IMR-90 (cell line): ENCODE results near the gene CEMIP2.

Source experiments
- CEBPB ChIP-seq: IDR thresholded peaks from 2 replicates; pipeline ENCODE4 v1.6.1; 2012; ENCODE audit warnings: low read depth, low read length, improper control_type of control experiment
- CHD1 ChIP-seq: IDR thresholded peaks from 2 replicates; pipeline ENCODE4 v1.6.1; 2012; ENCODE audit warnings: low read depth, low read length, improper control_type of control experiment
- MAFK ChIP-seq: IDR thresholded peaks from 2 replicates; pipeline ENCODE4 v1.6.1; 2012; ENCODE audit warnings: low read depth, low read length, improper control_type of control experiment
- NFE2L2 ChIP-seq: fragments of 150-350 bp; IDR thresholded peaks from 2 replicates; pipeline ENCODE4 v1.6.1; 2016; ENCODE audit warnings: low read depth, mild to moderate bottlenecking, low read length
- RAD21 ChIP-seq: IDR thresholded peaks from 2 replicates; pipeline ENCODE4 v1.6.1; 2012; ENCODE audit warnings: low read length, improper control_type of control experiment
- RCOR1 ChIP-seq: IDR thresholded peaks from 2 replicates; pipeline ENCODE4 v1.6.1; 2012; ENCODE audit warnings: mild to moderate bottlenecking, low read length, improper control_type of control experiment; ENCODE audit not compliant: insufficient replicate concordance
- RFX5 ChIP-seq: IDR thresholded peaks from 2 replicates; pipeline ENCODE4 v1.8.0; 2012; ENCODE audit warnings: low read depth, mild to moderate bottlenecking, low read length, moderate library complexity
- SMC3 ChIP-seq: fragments of 150-350 bp; IDR thresholded peaks from 2 replicates; pipeline ENCODE4 v1.6.1; 2016; ENCODE audit warnings: low read depth, mild to moderate bottlenecking, antibody characterized with exemption, low read length, moderate library complexity
- USF2 ChIP-seq: fragments of 150-350 bp; IDR thresholded peaks from 2 replicates; pipeline ENCODE4 v1.6.1; 2017; ENCODE audit warnings: mild to moderate bottlenecking, antibody characterized with exemption, low read length, low read depth
- TF ChIP-seq, protein P1 (sequence below): conservative IDR thresholded peaks from 2 replicates; pipeline ENCODE4 v1.5.1; 2012; ENCODE audit warnings: mild to moderate bottlenecking, low read depth, low read length, improper control_type of control experiment

DNA sequence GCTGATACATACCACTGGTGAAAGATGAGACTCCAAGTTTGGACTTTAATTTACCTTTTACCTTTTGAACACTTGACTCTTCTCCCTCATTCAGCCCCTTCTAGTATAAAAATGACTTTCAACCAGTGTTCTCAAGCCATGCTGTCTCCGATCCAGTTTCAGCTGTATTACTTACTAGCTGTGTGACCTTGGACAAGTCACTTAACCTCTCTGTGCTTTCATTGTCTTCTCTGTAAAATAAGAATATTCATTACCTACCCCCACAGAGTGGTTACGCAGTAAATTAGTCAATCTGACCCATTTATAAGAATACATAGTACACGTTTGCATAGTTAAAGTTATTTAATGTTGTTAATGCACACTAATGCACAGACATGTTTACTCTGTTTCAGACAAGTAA, 12.6 kb upstream of the CEMIP2 start:
- TF ChIP-seq, protein P1, sequence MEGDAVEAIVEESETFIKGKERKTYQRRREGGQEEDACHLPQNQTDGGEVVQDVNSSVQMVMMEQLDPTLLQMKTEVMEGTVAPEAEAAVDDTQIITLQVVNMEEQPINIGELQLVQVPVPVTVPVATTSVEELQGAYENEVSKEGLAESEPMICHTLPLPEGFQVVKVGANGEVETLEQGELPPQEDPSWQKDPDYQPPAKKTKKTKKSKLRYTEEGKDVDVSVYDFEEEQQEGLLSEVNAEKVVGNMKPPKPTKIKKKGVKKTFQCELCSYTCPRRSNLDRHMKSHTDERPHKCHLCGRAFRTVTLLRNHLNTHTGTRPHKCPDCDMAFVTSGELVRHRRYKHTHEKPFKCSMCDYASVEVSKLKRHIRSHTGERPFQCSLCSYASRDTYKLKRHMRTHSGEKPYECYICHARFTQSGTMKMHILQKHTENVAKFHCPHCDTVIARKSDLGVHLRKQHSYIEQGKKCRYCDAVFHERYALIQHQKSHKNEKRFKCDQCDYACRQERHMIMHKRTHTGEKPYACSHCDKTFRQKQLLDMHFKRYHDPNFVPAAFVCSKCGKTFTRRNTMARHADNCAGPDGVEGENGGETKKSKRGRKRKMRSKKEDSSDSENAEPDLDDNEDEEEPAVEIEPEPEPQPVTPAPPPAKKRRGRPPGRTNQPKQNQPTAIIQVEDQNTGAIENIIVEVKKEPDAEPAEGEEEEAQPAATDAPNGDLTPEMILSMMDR: no peak
- TF ChIP-seq USF2: no peak
- no peak for TF ChIP-seq RFX5
- no peak for TF ChIP-seq NFE2L2
- no peak for TF ChIP-seq SMC3
- TF ChIP-seq MAFK: no peak
- TF ChIP-seq RCOR1: no peak
- TF ChIP-seq CEBPB: no peak
- TF ChIP-seq RAD21: no peak
- no peak for TF ChIP-seq CHD1
